K562 (cell line): ENCODE measurements around the gene ALDOB. TPM values are rescaled to one million over a fixed set of nuclear protein-coding genes. Genes with fewer than 3 reads are reported as not detected.

Experiments
- ATAC-seq: fragments of 200-7000 bp; cut with Tn5 transposase; 3 replicates; pipeline ENCODE4 v1.9.1; 2020; ENCODE audit warnings: moderate library complexity
- BruUV-seq: library from RNA; stranded (reverse); fragments of 400-500 nt; replicated peaks from 2 replicates; lab custom pipeline; 2021; lab: Mats Ljungman, UMichigan
- CTCF ChIA-PET: fragments of 300-600 bp; formaldehyde crosslinking; extraction: SDS; loops from one replicate; lab custom pipeline; 2021; ENCODE audit warnings: low intra/inter-chr PET ratio; lab: Yijun Ruan, JAX
- POLR2A ChIA-PET: fragments of 300-600, 350-650 bp; sonication (Branson Sonifier 250); formaldehyde crosslinking; extraction: SDS; loops from one replicate; lab custom pipeline; 2021; ENCODE audit warnings: antibody characterized with exemption, inconsistent platforms; lab: Yijun Ruan, JAX
- DNase-seq, 4 experiments: peaks; one replicate each; pipeline versions ENCODE4 v3.0.0 to v3.0.0-alpha.2; 2011 to 2018; ENCODE audit warnings: low spot score in 3 of 4, mixed read lengths in 3 of 4; ENCODE audit errors: extremely low read depth in 1 of 4
- FAIRE-seq: peaks from 2 replicates; lab custom pipeline; 2011; peaks lifted over from hg19 to GRCh38; lab: Jason Lieb, UNC
- H2AFZ ChIP-seq: 2 replicates; pipeline ENCODE4 v1.6.0; 2011; ENCODE audit warnings: low read depth, low read length, control low read depth, inconsistent platforms
- H3K27ac ChIP-seq: fragments of 200-600 bp; 3 replicates; pipeline ENCODE4 v1.8.0; 2011; ENCODE audit warnings: low read depth, mild to moderate bottlenecking, control low read depth, inconsistent platforms, low read length, moderate library complexity, mixed read lengths; ENCODE audit errors: extremely low read depth
- H3K27me3 ChIP-seq, 2 experiments: fragments of 300-600 bp in 1 of 2; 2 replicates in 1 of 2; 3 replicates in 1 of 2; pipeline versions ENCODE4 v1.6.0 to v1.8.0; 2011; ENCODE audit warnings: inconsistent platforms in 2 of 2, low read length in 2 of 2, mild to moderate bottlenecking in 1 of 2, mixed read lengths in 1 of 2, moderate library complexity in 1 of 2; ENCODE audit not compliant: control insufficient read depth in 2 of 2, insufficient read depth in 2 of 2
- H3K36me3 ChIP-seq: fragments of 300-600 bp; 3 replicates; pipeline ENCODE4 v1.8.0; 2011; ENCODE audit warnings: mild to moderate bottlenecking, low read length, inconsistent platforms; ENCODE audit not compliant: control insufficient read depth, insufficient read depth
- H3K4me1 ChIP-seq, 2 experiments: fragments of 200-600 bp in 1 of 2; replicated peaks in 1 of 2; 2 replicates in 1 of 2; 3 replicates in 1 of 2; pipeline versions ENCODE4 v1.5.1 to v1.8.0; 2011; ENCODE audit warnings: inconsistent platforms in 2 of 2, low read length in 2 of 2, mild to moderate bottlenecking in 1 of 2, mixed read lengths in 1 of 2, moderate library complexity in 1 of 2; ENCODE audit not compliant: control insufficient read depth in 2 of 2, insufficient read depth in 2 of 2
- H3K4me2 ChIP-seq: 2 replicates; pipeline ENCODE4 v1.6.1; 2011; ENCODE audit warnings: low read length, control low read depth, inconsistent platforms, mixed read lengths; ENCODE audit not compliant: insufficient read depth
- H3K4me3 ChIP-seq: fragments of 200-600 bp; sonication (generic), shearing (Covaris generic); 2 replicates; pipeline ENCODE4 v1.5.1; 2016; ENCODE audit warnings: control low read depth, inconsistent platforms
- H3K79me2 ChIP-seq: fragments of 200-600 bp; 3 replicates; pipeline ENCODE4 v1.8.0; 2011; ENCODE audit warnings: low read length, inconsistent platforms; ENCODE audit not compliant: control insufficient read depth, insufficient read depth
- H3K9ac ChIP-seq, 2 experiments: 2 replicates each; pipeline versions ENCODE4 v1.6.0 to v1.6.1; 2011; ENCODE audit warnings: low read depth in 2 of 2, low read length in 2 of 2, control low read depth in 1 of 2, inconsistent platforms in 1 of 2, mild to moderate bottlenecking in 1 of 2, mixed read lengths in 1 of 2; ENCODE audit not compliant: insufficient read depth in 1 of 2
- H3K9me1 ChIP-seq: one replicate; pipeline ENCODE4 v1.6.0; 2011; ENCODE audit warnings: inconsistent platforms, mild to moderate bottlenecking, low read length, moderate library complexity; ENCODE audit not compliant: control insufficient read depth, insufficient read depth
- H3K9me3 ChIP-seq: replicated peaks from 2 replicates; pipeline ENCODE4 v1.5.1; 2011; ENCODE audit warnings: low read depth, low read length, inconsistent platforms; ENCODE audit not compliant: control insufficient read depth, insufficient read depth
- H4K20me1 ChIP-seq: replicated peaks from 2 replicates; pipeline ENCODE4 v1.6.1; 2011; ENCODE audit warnings: low read length, inconsistent platforms, mixed read lengths; ENCODE audit not compliant: control insufficient read depth, insufficient read depth
- PCBP1 ChIP-seq: fragments of 200-400 bp; formaldehyde crosslinking; IDR thresholded peaks from 2 replicates; pipeline ENCODE4 v1.6.1; 2018; ENCODE audit warnings: mild to moderate bottlenecking, low read depth, low read length; ENCODE audit not compliant: poor library complexity, severe bottlenecking
- PURB ChIP-seq: sonication (generic); formaldehyde crosslinking; IDR thresholded peaks from 2 replicates; pipeline ENCODE4 v1.9.0; 2021; ENCODE audit warnings: low read depth, mild to moderate bottlenecking, missing genetic modification reagents
- UBTF ChIP-seq, 2 experiments: IDR thresholded peaks; 2 replicates each; pipeline ENCODE4 v1.6.1; 2012; ENCODE audit warnings: improper control_type of control experiment in 2 of 2, low read depth in 2 of 2, low read length in 2 of 2, borderline replicate concordance in 1 of 2
- ZNF224 ChIP-seq: sonication (generic); formaldehyde crosslinking; IDR thresholded peaks from 2 replicates; pipeline ENCODE4 v1.8.0; 2022; ENCODE audit warnings: mild to moderate bottlenecking, missing genetic modification reagents
- ZNF408 ChIP-seq: fragments of 250-450 bp; sonication (Bioruptor Pico); IDR thresholded peaks from 2 replicates; pipeline ENCODE4 v1.4.0; 2020; ENCODE audit warnings: low read depth, mild to moderate bottlenecking, moderate library complexity
- ZNF561 ChIP-seq: fragments of 450-650 bp; formaldehyde crosslinking; conservative IDR thresholded peaks from 2 replicates; pipeline ENCODE4 v1.4.0; 2020; ENCODE audit warnings: mild to moderate bottlenecking, moderate library complexity
- ZNF695 ChIP-seq: fragments of 450-650 bp; formaldehyde crosslinking; IDR thresholded peaks from 2 replicates; pipeline ENCODE4 v1.4.0; 2020; ENCODE audit warnings: mild to moderate bottlenecking, moderate library complexity
- WGBS: fragments of 100-300 bp; shearing (Covaris generic); methylation state at CpG from one replicate; pipeline ENCODE4 v1.1.6; 2016; ENCODE audit warnings: low coverage, mixed read lengths; ENCODE audit not compliant: insufficient coverage; ENCODE audit errors: missing lambda C conversion rate; 5-methylcytosine and 5-hydroxymethylcytosine counted together
- in situ Hi-C: fragments of 300-500 bp; cut with MboI; formaldehyde crosslinking; loops from 4 replicates; pipeline ENCODE4 v1.15.0; 2018; ENCODE audit warnings: inconsistent platforms, mixed read lengths
- intact Hi-C: fragments of 100-400 bp; cut with micrococcal nuclease; formaldehyde crosslinking; loops from 2 replicates; pipeline ENCODE4 v1.14.2; 2022
- polyA plus RNA-seq, 8 experiments: library from polyadenylated mRNA; depleted of rRNA in 4 of 8; stranded (reverse) in 5 of 8; unstranded in 3 of 8; fragments of >200 nt; fragmentation: Nextera tagmentation in 2 of 8; fragmentation: Illumina TruSeq in 1 of 8; extraction: Ambion mirVana in 2 of 8; extraction: Trizol in 1 of 8; gene quantifications; 2 replicates each; pipeline versions ENCODE4 v1.2.1 to v1.2.3, GENCODE V29; 2011 to 2014; ENCODE audit warnings: inconsistent platforms in 1 of 8, missing spikeins in 1 of 8
- total RNA-seq, 7 experiments: library from RNA; depleted of rRNA in 6 of 7; stranded (reverse); fragments of >200 nt in 6 of 7; fragmentation: Illumina TruSeq in 2 of 7; extraction: Trizol in 2 of 7; gene quantifications; 2 replicates each; pipeline versions ENCODE4 v1.2.1 to v1.2.3, GENCODE V29; 2011 to 2021; ENCODE audit warnings: low replicate concordance in 1 of 7

The ALDOB gene
- total and polyA plus RNA-seq, 9 of the 15 experiments (the other 6 are each of a cell fraction or from before 2014, with no cell fraction given): 0.80 TPM; not detected in 8

- no peak for FAIRE-seq
- in situ Hi-C loops: no loop called here
- Histone ChIP-seq H3K4me3 (no peak overlapping the region), H3K27ac (no peak overlapping the region), H3K4me2 (no peak overlapping the region), H3K27me3 (peaks cover 7 to 11% of the 10 kb centered on the region in 2 experiments; a peak in 3 of 5 replicates), H3K9ac (no peak overlapping the region), H3K79me2 (no peaks in the 10 kb centered on the region), H3K9me3 (no peaks in the 10 kb centered on the region), H3K9me1 (no peaks in the 10 kb centered on the region), H3K36me3 (no peaks in the 10 kb centered on the region), H3K4me1 (no peaks in the 10 kb centered on the region), H2AFZ (no peak overlapping the region), H4K20me1 (no peaks in the 10 kb centered on the region)
- WGBS: 2% methylated on average over 3 of the region's 3 CpGs
- no TSS peak for BruUV-seq
- TF ChIP-seq ZNF224 (CRISPR knock-in tag) (no peak), PURB (CRISPR knock-in tag) (no peak), ZNF408 (CRISPR knock-in tag) (no peak), PCBP1 (no peak), UBTF (IDR thresholded peaks at IDR 0.05; ENCODE audit: borderline replicate concordance in 1 of 2, low read depth in 2 of 2, low read length in 2 of 2) (no peak), ZNF695 (CRISPR knock-in tag) (no peak), ZNF561 (CRISPR knock-in tag) (no peak)
- ChIA-PET CTCF (no interaction called here), POLR2A (interaction anchor here (1.0 kb wide), 1 partner anchor 30 kb away, joined by 3 read pairs; no protein-coding TSS in a partner anchor)
- ATAC-seq: no peak
- DNase-seq: no peak
- intact Hi-C loops: no loop called here
These were observed 2.9 kb upstream of the ALDOB start for GRCh38 chr9:101438523-101438922.
